GM08714 (cell line): ENCODE data around the gene TOB2.

Source experiments
- H3K4me3 ChIP-seq: fragments of 200-500 bp; sonication (Bioruptor generic); 2 replicates; pipeline ENCODE4 v1.5.1; 2014; ENCODE audit warnings: mild to moderate bottlenecking, low read length, inconsistent platforms
- ZNF274 ChIP-seq: IDR thresholded peaks from 2 replicates; pipeline ENCODE4 v1.6.1; 2012; ENCODE audit warnings: mild to moderate bottlenecking, low read depth, low read length

The TOB2 gene

DNA sequence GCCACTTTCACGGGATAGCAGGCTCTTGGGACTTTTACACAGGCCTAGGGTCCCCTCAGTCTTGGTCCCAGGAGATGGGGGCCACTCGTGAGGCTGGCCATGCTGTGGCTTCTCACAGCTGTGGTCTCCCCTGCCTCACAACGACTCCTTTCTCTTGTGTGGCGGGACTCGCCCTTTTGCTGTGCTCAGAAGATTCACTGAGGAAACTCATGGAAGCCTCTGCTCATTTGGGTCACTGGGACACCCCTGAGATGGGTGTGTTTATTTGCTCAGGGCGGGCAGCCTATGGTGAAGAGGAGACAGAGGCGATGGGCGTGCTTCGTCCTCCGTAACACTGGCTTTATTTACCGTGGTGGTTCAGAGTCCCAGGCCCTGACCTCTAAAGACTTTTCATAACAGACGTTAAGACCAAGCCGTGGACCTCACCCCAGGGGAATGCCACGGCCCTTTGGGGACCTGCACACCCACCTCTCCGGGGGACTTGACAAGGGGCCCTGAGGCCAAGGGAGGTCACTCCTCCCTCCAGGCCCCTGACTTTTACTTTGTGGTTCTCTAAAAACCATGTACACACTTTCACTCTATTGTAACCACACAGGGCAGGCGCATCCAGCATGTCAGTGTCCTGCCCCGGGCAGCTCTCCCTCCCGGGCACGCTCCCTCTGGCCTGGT lies 49.3 kb downstream of the TOB2 start:
- H3K4me3 ChIP-seq = no peak overlapping the region
- TF ChIP-seq ZNF274 = no peak

DNA sequence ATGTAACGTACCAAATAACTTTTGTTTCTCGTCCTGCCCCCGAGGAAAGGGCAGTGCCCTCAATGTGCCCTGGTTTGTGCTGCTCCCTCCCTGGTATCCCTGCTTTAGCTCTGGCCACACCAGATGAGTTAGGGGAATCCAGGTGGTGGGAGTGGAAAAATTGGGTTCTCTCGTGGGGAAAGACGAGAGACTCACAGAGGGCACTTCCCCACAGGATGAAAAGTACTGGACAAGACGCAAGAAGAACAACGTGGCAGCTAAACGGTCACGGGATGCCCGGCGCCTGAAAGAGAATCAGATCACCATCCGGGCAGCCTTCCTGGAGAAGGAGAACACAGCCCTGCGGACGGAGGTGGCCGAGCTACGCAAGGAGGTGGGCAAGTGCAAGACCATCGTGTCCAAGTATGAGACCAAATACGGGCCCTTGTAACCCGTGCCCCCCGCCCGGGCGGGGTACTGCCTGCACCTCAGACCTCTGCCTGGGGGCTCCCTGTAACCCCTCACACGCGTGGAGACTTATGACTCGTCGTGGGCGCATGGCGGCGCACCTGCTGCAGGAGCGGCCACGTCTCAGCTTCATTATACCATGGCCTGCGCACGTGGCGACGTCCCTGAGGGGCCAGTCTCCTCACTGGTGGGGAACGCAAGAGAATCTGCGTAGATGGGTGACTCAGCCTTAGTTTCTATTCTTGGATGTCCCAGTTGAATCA lies 50.9 kb downstream of the TOB2 start:
- no peak overlapping the region for H3K4me3 ChIP-seq
- TF ChIP-seq ZNF274 = no peak

DNA sequence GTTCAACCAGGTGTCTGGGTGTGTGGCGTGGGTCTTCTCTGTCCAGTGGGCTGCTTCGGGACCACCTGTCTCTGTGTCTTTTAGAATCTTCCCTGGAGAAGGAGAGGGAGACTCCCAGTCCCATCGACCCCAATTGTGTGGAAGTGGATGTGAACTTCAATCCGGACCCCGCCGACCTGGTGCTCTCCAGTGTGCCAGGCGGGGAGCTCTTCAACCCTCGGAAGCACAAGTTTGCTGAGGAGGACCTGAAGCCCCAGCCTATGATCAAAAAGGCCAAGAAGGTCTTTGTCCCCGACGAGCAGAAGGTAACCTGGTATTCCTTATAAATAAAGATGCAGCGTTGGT lies 52.6 kb downstream of the TOB2 start:
- no peak overlapping the region for H3K4me3 ChIP-seq
- no peak for TF ChIP-seq ZNF274

DNA sequence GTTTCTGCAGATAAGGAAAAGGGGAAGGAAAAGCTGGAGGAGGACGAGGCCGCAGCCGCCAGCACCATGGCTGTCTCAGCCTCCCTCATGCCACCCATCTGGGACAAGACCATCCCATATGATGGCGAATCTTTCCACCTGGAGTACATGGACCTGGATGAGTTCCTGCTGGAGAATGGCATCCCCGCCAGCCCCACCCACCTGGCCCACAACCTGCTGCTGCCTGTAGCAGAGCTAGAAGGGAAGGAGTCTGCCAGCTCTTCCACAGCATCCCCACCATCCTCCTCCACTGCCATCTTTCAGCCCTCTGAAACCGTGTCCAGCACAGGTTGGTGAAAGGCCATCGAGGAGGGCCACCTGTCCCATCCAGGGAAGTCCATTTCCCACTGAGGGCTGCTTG lies 59.3 kb downstream of the TOB2 start:
- H3K4me3 ChIP-seq = no peak overlapping the region
- no peak for TF ChIP-seq ZNF274

DNA sequence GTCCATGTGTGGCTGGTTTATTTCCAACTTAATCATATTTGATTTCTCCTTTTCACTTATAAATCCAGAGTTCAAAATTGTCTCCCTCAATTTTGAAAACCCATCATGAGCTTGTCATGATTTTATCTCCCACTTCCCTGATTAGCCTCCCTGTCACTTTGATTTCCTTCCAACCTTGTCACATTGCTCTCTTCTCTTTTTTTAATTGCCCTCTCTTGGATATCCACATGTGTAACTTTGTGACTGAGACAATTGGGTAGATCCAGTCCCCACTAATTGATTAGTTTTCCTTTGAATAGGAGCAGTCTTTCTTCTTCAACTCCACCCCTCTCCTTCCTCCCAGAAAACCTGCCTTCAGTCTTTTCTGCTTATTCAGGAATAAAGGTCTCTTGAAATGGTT lies 62.5 kb downstream of the TOB2 start:
- TF ChIP-seq ZNF274 = no peak
- no peak overlapping the region for H3K4me3 ChIP-seq
